Thyroid gland (tissue), 4 donors: ENCODE results near the gene CCDC15.

ENCODE experiments used
- CTCF ChIP-seq, 6 experiments: fragments of 200-600 bp in 3 of 6; fragments of 450-650 bp in 3 of 6; sonication (generic) in 3 of 6; IDR thresholded peaks; one replicate each; pipeline ENCODE4 v1.5.1; 2016 to 2019; ENCODE audit warnings: antibody characterized with exemption in 6 of 6, mild to moderate bottlenecking in 2 of 6, inconsistent platforms in 1 of 6, moderate library complexity in 1 of 6
- POLR2A ChIP-seq, 2 donors: fragments of 450-650 bp; IDR thresholded peaks; one replicate each; pipeline ENCODE4 v1.6.1; 2017; ENCODE audit warnings: antibody characterized with exemption in 2 of 2, mild to moderate bottlenecking in 2 of 2, moderate library complexity in 1 of 2

- TF ChIP-seq CTCF (IDR thresholded peaks at IDR 0.05) (no peak), POLR2A (IDR thresholded peaks at IDR 0.05) (no peak)
Measured at GRCh38 chr11:125061281-125061680, 107.3 kb downstream of the CCDC15 start.
